AG09319 (cell line): ENCODE data around the gene SP7.

Source experiments
- DNase-seq: peaks from one replicate; pipeline ENCODE4 v3.0.0-alpha.2; 2010; ENCODE audit warnings: low read depth; ENCODE audit errors: extremely low read depth
- TF ChIP-seq, protein P1 (sequence below): IDR thresholded peaks from 2 replicates; pipeline ENCODE4 v1.5.1; 2011; ENCODE audit warnings: low read depth, mild to moderate bottlenecking, inconsistent platforms, low read length, moderate library complexity

SP7 gene

DNA sequence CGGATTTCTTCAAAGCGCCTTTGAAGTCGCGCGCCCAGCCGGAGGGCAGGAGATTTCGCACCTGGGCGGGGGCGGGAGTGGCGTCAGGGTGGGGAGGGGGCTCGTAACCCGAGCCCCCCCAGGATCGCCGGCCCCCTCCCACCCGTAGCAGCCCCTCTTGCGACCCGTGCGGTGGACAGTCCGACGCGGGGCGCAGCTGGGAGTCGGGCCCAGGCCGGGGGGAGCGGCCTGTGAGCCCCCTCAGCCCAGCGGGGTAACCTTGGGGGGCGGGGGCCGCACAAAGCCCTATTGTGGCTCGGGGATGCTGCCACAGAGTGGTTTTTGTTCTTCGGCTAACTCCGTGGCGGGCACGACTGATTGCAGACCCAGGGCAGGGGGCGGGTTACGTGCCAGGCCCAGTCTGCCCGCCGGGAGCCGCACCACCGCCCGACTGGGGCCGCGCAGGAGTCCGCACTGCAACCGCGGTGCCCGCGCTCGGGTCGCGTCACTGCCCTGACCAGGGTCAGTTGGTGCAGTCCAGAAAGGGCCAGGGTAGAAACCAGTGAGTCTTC lies 10.6 kb downstream of the SP7 start:
- TF ChIP-seq, protein P1, sequence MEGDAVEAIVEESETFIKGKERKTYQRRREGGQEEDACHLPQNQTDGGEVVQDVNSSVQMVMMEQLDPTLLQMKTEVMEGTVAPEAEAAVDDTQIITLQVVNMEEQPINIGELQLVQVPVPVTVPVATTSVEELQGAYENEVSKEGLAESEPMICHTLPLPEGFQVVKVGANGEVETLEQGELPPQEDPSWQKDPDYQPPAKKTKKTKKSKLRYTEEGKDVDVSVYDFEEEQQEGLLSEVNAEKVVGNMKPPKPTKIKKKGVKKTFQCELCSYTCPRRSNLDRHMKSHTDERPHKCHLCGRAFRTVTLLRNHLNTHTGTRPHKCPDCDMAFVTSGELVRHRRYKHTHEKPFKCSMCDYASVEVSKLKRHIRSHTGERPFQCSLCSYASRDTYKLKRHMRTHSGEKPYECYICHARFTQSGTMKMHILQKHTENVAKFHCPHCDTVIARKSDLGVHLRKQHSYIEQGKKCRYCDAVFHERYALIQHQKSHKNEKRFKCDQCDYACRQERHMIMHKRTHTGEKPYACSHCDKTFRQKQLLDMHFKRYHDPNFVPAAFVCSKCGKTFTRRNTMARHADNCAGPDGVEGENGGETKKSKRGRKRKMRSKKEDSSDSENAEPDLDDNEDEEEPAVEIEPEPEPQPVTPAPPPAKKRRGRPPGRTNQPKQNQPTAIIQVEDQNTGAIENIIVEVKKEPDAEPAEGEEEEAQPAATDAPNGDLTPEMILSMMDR, result no peak
- no peak for DNase-seq

DNA sequence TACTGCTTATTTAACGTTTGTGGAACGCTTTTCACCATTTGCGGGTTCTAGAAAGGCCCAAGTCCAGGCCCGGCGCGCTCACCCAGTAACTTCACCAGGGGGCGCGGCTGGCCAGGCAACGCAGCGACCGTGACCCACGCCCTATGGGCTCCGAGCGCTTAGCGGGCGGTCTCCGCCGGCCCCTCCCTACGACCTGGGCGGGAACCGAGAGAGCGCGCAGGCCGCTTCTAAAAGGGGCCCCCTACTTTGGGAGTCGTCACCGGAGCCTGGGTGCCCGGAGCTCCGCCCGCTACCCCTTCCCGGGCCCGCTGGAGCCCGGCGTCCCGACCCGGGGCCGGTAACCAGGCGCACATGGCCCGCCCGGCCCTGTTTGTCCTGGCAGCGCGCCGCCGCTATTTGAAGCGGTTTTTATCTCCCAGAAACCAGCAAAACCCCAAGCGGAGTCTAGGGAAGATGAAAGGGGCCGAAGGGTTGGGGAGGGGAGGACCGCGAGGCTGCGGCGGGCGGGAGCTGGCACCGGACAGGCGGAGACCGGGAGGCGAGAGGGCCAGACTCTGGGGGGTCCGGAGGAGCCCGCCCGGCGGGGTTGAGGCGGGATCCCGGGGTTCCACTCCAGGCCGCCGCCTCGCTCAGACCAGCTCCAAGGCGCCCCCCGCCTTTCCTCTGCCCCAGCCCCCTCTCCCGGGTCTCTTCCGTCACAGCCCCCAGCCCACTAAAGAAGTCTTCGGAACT lies 11.2 kb downstream of the SP7 start:
- TF ChIP-seq, protein P1, result peak; percentile 79
- DNase-seq, result peak; percentile 87

DNA sequence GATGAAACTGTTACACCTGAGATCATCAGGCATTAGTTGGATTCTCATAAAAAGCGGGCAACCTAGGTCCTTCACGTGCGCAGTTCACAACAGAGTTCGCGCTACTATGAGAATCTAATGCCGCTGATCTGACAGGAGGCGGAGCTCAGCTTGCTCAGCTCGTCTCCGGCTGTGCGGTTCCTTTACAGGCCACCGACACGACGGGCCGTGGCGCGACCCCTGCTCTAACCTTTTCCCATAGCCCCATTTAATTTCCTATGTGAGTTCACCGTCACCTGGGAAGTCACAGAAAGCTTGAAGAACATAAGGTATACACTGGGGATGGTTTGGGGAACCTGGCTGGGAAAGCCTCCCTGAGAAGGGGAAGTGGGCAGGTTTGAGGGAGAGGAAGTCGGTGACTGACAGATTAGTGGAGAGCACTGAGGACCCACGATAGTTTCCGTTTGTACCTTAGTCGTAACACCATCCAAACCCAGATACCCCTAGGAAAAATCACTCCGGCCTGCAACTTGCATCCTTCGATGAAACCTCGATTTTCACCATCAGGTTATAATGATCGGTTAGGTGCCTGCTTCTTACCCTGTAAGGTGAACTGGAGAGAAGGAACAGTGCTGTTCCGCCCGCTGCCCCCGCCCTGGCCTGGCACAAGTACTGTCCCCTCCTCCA lies 11.9 kb downstream of the SP7 start:
- DNase-seq, result no peak
- TF ChIP-seq, protein P1, result no peak

DNA sequence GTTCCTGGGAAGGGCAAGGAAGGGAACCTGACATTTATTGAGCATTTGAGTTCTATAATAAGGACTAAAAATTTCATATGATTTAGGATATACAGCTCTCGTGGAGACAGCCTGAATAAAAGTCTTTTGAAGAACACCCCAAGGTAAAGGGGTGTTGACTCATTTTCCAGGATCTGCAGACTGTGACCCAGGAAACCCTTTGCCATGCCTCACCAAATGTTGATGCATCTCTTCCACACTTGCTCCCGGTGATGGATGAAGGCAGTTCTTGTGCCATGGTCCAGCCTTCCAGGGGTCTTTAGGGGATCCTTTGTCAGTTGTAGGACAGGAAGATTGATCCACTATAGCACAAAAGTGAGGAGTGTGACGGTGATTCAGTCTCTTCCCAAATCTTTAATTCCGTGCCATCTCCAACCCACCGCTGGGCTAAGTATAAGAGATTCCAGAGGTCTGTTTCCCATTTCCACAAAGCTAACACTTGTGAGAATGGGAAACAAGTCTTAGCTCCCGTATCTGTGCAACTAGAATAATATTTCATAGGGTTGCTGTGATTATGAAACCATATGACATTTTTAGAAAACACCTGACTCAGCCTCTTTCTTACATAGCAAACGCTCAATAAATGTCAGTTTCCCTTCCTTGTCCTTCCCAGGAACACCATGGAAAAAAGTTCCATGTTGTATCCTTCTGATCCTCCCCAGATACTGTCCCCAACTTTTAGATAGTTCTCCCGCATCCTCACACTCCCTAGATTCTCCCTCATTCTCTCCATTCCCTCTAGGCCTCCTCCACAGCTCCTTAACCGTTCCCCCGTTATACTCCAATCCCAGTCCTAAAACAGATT lies 15.6 kb downstream of the SP7 start:
- no peak for DNase-seq
- TF ChIP-seq, protein P1, result no peak

DNA sequence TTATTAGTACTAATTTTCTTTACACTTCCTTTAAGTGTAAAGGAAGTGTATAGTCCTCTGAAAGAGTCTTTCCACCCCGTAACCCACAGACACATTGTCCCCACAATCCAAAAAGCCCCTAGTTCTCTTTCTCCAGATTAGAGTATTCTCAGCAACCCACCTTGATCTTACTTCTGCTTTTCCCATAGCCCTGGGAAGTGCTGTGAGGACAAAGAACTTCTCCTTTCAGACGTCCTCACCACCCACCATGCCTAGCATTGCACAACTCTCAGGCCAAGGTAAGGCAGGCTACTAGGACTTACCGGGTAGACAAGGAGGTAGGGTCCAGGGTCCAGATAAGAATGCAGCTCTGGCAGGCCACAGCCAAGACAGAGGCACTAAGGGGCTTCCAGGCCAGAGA lies 22.2 kb downstream of the SP7 start:
- TF ChIP-seq, protein P1, result no peak
- no peak for DNase-seq

DNA sequence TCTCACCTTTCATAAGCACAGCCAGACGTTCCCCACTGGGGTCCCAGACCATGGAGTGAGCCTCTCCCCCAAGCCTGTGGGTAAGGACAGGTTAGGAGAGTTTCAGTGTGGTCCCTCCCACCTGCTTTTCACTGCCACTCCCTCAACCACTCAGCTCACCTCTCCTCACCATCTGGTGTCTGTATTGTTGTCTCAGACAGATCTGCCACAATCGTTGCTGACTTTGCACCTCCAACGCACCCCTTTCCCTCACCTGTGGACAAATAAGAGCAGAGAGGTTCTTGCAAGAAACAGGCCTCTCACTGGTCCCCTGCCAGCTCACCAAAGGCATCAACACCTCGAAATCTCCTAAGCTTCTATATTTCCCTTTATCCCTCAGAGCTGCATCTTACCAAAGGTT lies 27.9 kb downstream of the SP7 start:
- no peak for DNase-seq
- TF ChIP-seq, protein P1, result no peak
